ENCODE measurements around the gene ZNF862.

- TF ChIP-seq, protein P1, sequence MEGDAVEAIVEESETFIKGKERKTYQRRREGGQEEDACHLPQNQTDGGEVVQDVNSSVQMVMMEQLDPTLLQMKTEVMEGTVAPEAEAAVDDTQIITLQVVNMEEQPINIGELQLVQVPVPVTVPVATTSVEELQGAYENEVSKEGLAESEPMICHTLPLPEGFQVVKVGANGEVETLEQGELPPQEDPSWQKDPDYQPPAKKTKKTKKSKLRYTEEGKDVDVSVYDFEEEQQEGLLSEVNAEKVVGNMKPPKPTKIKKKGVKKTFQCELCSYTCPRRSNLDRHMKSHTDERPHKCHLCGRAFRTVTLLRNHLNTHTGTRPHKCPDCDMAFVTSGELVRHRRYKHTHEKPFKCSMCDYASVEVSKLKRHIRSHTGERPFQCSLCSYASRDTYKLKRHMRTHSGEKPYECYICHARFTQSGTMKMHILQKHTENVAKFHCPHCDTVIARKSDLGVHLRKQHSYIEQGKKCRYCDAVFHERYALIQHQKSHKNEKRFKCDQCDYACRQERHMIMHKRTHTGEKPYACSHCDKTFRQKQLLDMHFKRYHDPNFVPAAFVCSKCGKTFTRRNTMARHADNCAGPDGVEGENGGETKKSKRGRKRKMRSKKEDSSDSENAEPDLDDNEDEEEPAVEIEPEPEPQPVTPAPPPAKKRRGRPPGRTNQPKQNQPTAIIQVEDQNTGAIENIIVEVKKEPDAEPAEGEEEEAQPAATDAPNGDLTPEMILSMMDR (IDR thresholded peaks at IDR 0.05), result no peak
- TF ChIP-seq POLR2A (IDR thresholded peaks at IDR 0.05), result no peak
- no peak for TF ChIP-seq EP300 (IDR thresholded peaks at IDR 0.05)
Observed at GRCh38 chr7:149823631-149824199, 14.5 kb upstream of the ZNF862 start.
